HEK293T (cell line): Measurements from ENCODE around the gene MACROD2.

ENCODE experiments used
- ELF4 ChIP-seq: fragments of 450-650 bp; IDR thresholded peaks from 2 replicates; pipeline ENCODE4 v1.6.1; 2017; ENCODE audit warnings: antibody characterized with exemption
- FOXM1 ChIP-seq: fragments of 450-650 bp; IDR thresholded peaks from 2 replicates; pipeline ENCODE4 v1.6.1; 2017; ENCODE audit warnings: mild to moderate bottlenecking, borderline replicate concordance
- TARDBP ChIP-seq: fragments of 450-650 bp; IDR thresholded peaks from 2 replicates; pipeline ENCODE4 v1.6.1; 2016

GRCh38 chr20:14413835-14414234, 418.5 kb downstream of the MACROD2 start:
- TF ChIP-seq FOXM1 (no peak), TARDBP (no peak), ELF4 (no peak)
